Naive thymus-derived CD8-positive, alpha-beta T cell (primary cell): ENCODE results near the gene AVP. TPM values are rescaled to one million over a fixed set of nuclear protein-coding genes. Genes with fewer than 3 reads are reported as not detected.
"Not testable (repeated sequence)": the region's sequence is repeated elsewhere in the genome, so short reads cannot be mapped to it uniquely, and the experiment has no call there.

ENCODE experiments used
- ATAC-seq, 2 donors: fragments of 150-1000 bp; cut with Tn5 transposase in 1 of 2; sonication (Bioruptor Pico), chemical (Tn5 transposase) in 1 of 2; 1 replicate in 1 of 2; 2 replicates in 1 of 2; pipeline ENCODE4 v1.10.0; 2021; ENCODE audit warnings: mild to moderate bottlenecking in 2 of 2, moderate library complexity in 2 of 2
- POLR2A ChIA-PET: fragments of 350-600 bp; sonication (Branson Sonifier 250); formaldehyde crosslinking; loops from one replicate; lab custom pipeline; 2021; ENCODE audit warnings: antibody characterized with exemption; lab: Charles Lee
- DNase-seq, 10 donors: peaks; one replicate each; pipeline versions ENCODE4 v3.0.0 to v3.0.0-alpha.2; 2020 to 2022
- H3K27ac Mint-ChIP-seq, 10 donors: one replicate each; pipeline ENCODE4 v1.8.0; 2020 to 2022; ENCODE audit warnings: mild to moderate bottlenecking in 10 of 10, mixed read lengths in 10 of 10, moderate library complexity in 4 of 10, inconsistent platforms in 1 of 10
- H3K27me3 Mint-ChIP-seq, 5 donors: one replicate each; pipeline ENCODE4 v1.8.0; 2021 to 2022; ENCODE audit warnings: mixed read lengths in 5 of 5
- H3K36me3 Mint-ChIP-seq, 3 donors: one replicate each; pipeline ENCODE4 v1.8.0; 2020 to 2022; ENCODE audit warnings: mixed read lengths in 3 of 3, mild to moderate bottlenecking in 2 of 3, inconsistent platforms in 1 of 3
- H3K4me1 Mint-ChIP-seq, 4 donors: one replicate each; pipeline ENCODE4 v1.8.0; 2021 to 2022; ENCODE audit warnings: mixed read lengths in 4 of 4
- H3K4me3 Mint-ChIP-seq, 10 donors: one replicate each; pipeline ENCODE4 v1.8.0; 2020 to 2022; ENCODE audit warnings: mild to moderate bottlenecking in 10 of 10, mixed read lengths in 10 of 10, moderate library complexity in 6 of 10, inconsistent platforms in 1 of 10
- H3K9me3 Mint-ChIP-seq, 9 donors: one replicate each; pipeline ENCODE4 v1.8.0; 2020 to 2022; ENCODE audit warnings: mixed read lengths in 9 of 9, mild to moderate bottlenecking in 3 of 9, inconsistent platforms in 1 of 9, moderate library complexity in 1 of 9
- polyA plus RNA-seq, 3 donors: library from polyadenylated mRNA; unstranded; fragments of 300-500 nt; fragmentation: Illumina TruSeq; gene quantifications; one replicate each; pipeline ENCODE4 v1.2.3, GENCODE V29; 2021
- total RNA-seq, 8 experiments: library from RNA in 2 of 8; stranded (reverse) in 2 of 8; gene quantifications; one replicate each; pipeline ENCODE4 v1.2.3 and lab custom pipeline; 2021 to 2026

AVP gene
- total and polyA plus RNA-seq, 5 experiments from 2014 or later, result not detected

DNA sequence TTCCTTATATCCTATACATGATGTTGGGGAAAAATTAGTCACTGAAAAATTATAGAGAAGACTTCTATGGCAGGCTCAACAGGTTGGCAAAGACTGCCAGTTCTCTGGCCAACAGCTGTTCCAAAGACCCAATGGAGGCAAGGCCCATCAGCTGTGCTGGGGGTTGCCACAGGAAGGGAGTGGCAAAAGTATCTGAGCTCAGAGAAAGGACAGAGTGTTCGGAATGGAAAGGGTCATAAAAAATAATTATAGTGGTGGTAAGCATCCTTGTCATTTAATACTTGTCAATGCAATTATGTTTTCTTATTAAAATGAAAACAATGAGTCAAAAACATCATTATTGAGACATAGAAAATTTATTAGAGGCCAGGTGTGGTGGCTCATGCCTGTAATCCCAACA, 39.0 kb upstream of the AVP start:
- Mint-ChIP-seq H3K4me1 (peaks cover 22 to 54% (median 37%) of the 10 kb centered on the region in 4 donors), H3K27me3 (no peaks in the 10 kb centered on the region), H3K36me3 (peaks cover 4 to 16% (median 11%) of the 10 kb centered on the region in 3 donors), H3K4me3 (peak overlapping the region in 5 of 10 donors; percentile 4 to 88 (median 44)), H3K9me3 (peaks cover 0 to 5% (median 2%) of the 10 kb centered on the region in 9 donors), H3K27ac (peak overlapping the region; percentile 93 to 100 (median 99))
- POLR2A ChIA-PET, result interaction anchor here (1.5 to 4.3 kb wide), 4 partner anchors 22 to 52 kb away, joined by 5 to 25 read pairs (median 5); partner anchors contain the start of gene OXT
- no peak for DNase-seq
- no peak for ATAC-seq

DNA sequence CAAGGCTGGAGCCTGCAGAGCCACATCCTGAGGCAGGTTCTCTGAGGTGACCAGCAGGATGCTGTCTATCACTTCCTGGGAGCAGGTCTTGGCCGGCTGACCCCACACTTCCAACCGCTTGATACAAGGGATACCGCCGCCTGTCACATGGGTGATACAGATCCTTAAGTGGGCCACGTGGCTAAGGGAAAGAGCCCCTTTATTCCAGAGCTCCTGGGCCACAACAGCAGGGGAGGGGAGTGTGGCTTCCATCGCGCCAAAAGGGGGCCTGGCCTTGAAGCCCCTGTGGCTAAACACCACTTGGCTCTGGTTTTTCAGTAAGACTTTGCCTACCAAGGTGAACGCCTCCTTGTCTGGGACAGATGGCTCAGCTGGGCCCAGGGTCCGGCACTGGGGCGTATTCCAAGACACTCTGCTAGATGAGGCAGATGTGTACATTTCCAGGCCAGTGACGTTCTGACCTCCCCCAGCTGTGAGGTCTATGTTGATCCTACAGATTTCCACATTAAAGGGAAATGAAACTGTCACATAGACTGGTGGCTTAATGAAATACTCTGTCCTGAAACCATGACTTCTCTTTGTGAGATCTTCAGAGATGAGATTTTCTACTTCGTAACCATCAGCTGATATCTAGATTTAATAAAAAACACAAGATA, 37.6 kb upstream of the AVP start:
- Mint-ChIP-seq H3K4me3 (peak overlapping the region; percentile 60 to 89 (median 86)), H3K27ac (peak overlapping the region; percentile 97 to 100 (median 99)), H3K36me3 (peaks cover 4 to 16% (median 11%) of the 10 kb centered on the region in 3 donors), H3K9me3 (peaks cover 0 to 5% (median 2%) of the 10 kb centered on the region in 9 donors), H3K4me1 (peaks cover 22 to 58% (median 39%) of the 10 kb centered on the region in 4 donors), H3K27me3 (no peaks in the 10 kb centered on the region)
- POLR2A ChIA-PET, result interaction anchor here (0.8 to 4.3 kb wide), 9 partner anchors 21 to 470 kb away, joined by 3 to 38 read pairs (median 5); partner anchors contain the start of genes FASTKD5, NOP56 and UBOX5
- ATAC-seq, result no peak
- no peak for DNase-seq

DNA sequence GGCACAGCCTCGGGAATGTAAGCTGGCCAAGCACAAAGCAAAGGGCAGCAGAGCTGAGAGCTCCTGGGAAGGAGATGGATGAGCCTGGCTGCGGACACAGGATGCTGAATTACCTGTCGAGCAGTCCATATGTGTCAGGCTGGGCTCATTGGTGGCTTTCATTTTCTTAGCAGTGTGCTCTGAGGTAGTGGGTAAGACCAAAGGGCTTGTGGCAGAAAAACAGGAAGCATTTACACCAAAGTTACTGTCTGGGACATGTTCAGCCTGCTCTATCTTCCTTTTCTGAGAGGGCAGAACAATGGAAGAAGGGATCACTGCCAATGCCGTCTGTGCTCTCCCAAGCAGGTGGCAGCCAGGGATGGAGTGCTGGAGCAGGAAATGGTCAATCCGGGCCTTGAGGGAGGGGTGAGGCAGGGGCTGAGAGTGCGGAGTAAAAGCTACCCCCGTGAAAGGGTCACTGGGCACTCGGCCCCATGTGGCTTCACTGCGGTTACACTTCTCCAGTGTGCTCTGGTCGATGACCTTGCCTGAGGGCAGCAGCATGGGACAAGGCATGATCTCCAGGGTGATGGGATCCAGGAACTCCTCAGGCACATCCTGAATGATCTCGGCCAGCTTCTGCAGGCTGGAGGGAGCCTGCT, 36.9 kb upstream of the AVP start:
- Mint-ChIP-seq H3K36me3 (peaks cover 4 to 16% (median 11%) of the 10 kb centered on the region in 3 donors), H3K27me3 (no peaks in the 10 kb centered on the region), H3K4me3 (peak overlapping the region; percentile 60 to 89 (median 86)), H3K9me3 (peaks cover 0 to 5% (median 2%) of the 10 kb centered on the region in 9 donors), H3K27ac (peak overlapping the region; percentile 97 to 100 (median 99)), H3K4me1 (peaks cover 22 to 60% (median 39%) of the 10 kb centered on the region in 4 donors)
- peak in 8 of 10 donors; percentile 20 to 73 (median 54) for DNase-seq
- POLR2A ChIA-PET, result interaction anchor here (0.6 to 4.3 kb wide), 12 partner anchors 8 to 102 kb away, joined by 3 to 38 read pairs (median 4); partner anchors contain the start of genes FASTKD5 and UBOX5
- ATAC-seq, result peak; percentile 88 to 91

DNA sequence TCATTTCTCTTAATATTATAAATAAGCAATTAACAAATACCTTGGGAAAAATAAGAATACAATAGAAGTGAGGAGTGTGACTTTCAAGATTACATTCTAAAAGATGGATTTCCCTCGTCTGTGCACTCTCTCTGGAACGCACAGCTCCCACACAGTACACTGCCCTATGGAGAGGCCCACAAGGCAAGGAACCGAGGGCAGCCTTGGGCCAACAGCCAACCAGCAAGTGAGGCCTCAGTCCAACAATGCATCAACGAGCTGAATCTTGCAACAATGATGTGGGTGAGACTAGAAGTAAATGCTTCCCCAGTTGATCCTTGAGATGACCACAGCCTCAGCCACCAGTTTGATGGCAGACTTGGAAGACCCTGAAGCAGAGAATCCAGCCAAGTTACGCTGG, 34.5 kb upstream of the AVP start:
- Mint-ChIP-seq H3K27me3 (no peaks in the 10 kb centered on the region), H3K9me3 (peaks cover 0 to 5% (median 2%) of the 10 kb centered on the region in 9 donors), H3K36me3 (peaks cover 4 to 18% (median 16%) of the 10 kb centered on the region in 3 donors), H3K4me3 (peak overlapping the region in 1 of 10 donors; percentile 29), H3K4me1 (peaks cover 26 to 70% (median 44%) of the 10 kb centered on the region in 4 donors), H3K27ac (peak overlapping the region; percentile 57 to 100 (median 82))
- DNase-seq, result no peak
- POLR2A ChIA-PET, result interaction anchor here (0.6 to 3.9 kb wide), 4 partner anchors 25 to 104 kb away, joined by 3 to 38 read pairs (median 6); no protein-coding TSS in a partner anchor
- ATAC-seq, result no peak

DNA sequence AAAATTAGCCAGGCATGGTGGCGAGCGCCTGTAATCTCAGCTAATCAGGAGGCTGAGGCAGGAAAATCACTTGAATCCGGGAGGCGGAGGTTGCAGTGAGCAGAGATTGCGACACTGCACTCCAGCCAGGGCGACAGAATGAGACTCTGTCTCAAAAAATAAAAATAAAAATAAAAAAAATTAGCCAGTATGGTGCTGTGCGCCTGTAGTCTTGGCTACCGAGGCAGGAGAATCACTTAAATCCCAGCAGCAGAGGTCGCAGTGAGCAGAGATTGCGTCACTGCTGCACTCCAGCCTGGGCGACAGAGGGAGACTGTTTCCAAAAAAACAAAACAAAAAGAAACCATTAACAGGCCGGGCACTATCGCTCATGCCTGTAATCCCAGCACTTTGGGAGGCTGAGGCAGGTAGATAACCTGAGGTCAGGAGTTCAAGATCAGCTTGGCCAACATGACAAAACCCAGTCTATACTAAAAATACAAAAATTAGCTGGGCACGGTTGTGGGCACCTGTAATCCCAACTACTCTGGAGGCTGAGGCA, 33.4 kb upstream of the AVP start:
- H3K27ac Mint-ChIP-seq, result peak overlapping the region; percentile 83 to 97 (median 92)
- ATAC-seq, result peak; percentile 30 to 58
- H3K9me3 Mint-ChIP-seq, H3K27me3 Mint-ChIP-seq: not testable (repeated sequence)
- POLR2A ChIA-PET, result interaction anchor here (0.7 to 3.2 kb wide), 5 partner anchors 25 to 69 kb away, joined by 3 to 20 read pairs (median 3); no protein-coding TSS in a partner anchor
- DNase-seq, result peak in 9 of 10 donors; percentile 35 to 71 (median 58)
- H3K4me1 Mint-ChIP-seq, result peaks cover 22 to 64% (median 35%) of the 10 kb centered on the region in 4 donors
- H3K4me3 Mint-ChIP-seq, result peak overlapping the region in 9 of 10 donors; percentile 14 to 52 (median 41)
- H3K36me3 Mint-ChIP-seq, result peaks cover 0 to 28% (median 18%) of the 10 kb centered on the region in 3 donors

DNA sequence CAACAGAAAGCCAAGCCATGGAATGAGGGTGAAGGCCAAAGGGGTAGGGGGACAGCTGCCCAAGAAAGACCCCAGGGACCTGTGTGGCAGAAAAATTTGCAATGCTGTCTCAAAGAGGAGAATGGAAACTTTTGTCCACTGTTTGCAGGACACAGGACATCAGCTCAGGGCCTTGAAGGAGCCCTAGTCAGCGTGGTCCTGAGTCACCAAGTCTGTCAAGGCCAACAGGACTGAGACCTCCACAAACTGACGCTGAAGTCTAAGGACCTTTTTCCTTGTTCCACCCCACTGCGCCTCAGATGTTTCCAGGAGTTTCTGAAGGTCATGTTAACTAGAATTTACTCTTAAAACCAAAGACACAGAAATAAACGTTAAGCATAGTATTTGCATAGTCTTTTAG, 31.8 kb upstream of the AVP start:
- no peak for DNase-seq
- peaks cover 14 to 48% (median 22%) of the 10 kb centered on the region in 4 donors for H3K4me1 Mint-ChIP-seq
- ATAC-seq, result no peak
- peaks cover 0 to 30% (median 11%) of the 10 kb centered on the region in 3 donors for H3K36me3 Mint-ChIP-seq
- peaks cover 0 to under 1% (median 0%) of the 10 kb centered on the region in 9 donors for H3K9me3 Mint-ChIP-seq
- no peak overlapping the region for H3K4me3 Mint-ChIP-seq
- H3K27me3 Mint-ChIP-seq, result no peaks in the 10 kb centered on the region
- POLR2A ChIA-PET, result interaction anchor here (1.0 to 3.2 kb wide), 2 partner anchors 23 to 56 kb away, joined by 3 to 20 read pairs; no protein-coding TSS in a partner anchor
- peak overlapping the region in 7 of 10 donors; percentile 8 to 93 (median 63) for H3K27ac Mint-ChIP-seq

DNA sequence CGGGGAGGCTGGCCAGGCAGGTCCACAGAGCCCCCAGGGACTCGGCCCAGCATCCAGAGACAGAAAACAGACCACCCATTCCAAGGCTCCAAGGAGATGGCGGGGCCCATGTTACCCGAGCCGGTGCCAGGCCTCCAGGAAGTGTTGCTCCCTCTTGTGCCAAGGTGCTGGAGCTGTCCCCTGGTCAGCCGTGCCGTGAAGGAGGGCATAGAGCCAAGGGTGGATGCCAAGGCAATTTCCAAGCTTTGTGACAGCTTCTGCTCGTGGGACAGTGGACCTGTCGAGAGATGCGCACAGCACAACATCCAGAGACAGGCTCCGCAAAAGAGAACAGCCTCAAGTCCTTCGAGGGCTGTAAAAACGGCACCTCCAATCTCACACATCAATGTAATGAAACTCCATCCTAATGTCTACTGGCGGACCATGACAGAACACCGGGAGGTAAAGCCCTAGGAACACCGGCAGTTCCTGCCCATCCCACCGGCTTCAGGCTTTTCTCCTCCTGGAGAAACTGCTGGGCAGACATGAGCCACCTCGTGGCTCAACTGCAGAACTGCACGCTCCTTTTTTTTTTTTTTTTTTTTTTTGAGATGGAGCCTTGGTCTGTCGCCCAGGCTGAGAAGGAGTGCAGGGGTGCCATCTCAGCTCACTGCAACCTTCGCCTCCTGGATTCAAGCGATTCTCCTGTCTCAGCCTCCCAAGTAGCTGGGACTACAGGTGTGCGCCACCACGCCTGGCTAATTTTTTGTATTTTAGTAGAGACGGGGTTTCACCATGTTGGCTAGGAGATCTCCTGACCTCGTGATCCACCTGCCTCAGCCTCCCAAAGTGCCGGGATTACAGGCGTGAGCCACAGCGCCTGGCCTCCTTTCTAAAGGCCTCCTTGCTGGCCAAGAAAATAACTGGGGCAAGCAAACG, 30.9 kb upstream of the AVP start:
- Mint-ChIP-seq H3K9me3 (no peaks in the 10 kb centered on the region), H3K4me3 (peak overlapping the region in 1 of 10 donors; percentile 2), H3K27ac (peak overlapping the region in 7 of 10 donors; percentile 52 to 93 (median 71)), H3K36me3 (peaks cover 0 to 32% (median 11%) of the 10 kb centered on the region in 3 donors), H3K27me3 (no peaks in the 10 kb centered on the region), H3K4me1 (peaks cover 12 to 40% (median 16%) of the 10 kb centered on the region in 4 donors)
- POLR2A ChIA-PET, result interaction anchor here (0.7 to 3.2 kb wide), 7 partner anchors 22 to 314 kb away, joined by 3 to 20 read pairs (median 4); no protein-coding TSS in a partner anchor
- peak in 6 of 10 donors; percentile 10 to 59 (median 40) for DNase-seq
- peak; percentile 47 to 68 for ATAC-seq

DNA sequence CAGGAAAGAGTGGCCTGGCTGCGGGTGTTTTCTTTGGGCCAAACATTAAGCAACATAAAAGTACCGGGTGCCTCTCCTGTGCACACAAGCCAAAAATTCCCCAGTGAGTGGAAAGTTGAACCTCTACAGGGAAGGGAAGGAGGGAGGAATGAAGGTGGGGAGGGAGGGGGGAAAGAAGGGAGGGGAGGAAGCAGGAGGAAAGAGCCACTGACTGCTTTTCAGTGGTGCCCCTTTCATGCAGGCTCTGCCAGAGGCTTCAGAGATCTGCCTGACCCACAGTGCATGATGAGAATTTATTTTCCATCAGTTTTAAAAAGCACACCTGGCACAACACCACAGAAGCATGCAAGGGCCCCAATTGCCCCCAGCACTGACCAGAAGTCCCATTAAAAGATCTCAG, 27.5 kb upstream of the AVP start:
- peaks cover 0 to 38% (median 8%) of the 10 kb centered on the region in 3 donors for H3K36me3 Mint-ChIP-seq
- H3K9me3 Mint-ChIP-seq, result no peaks in the 10 kb centered on the region
- ATAC-seq (no peak), DNase-seq (no peak)
- peak overlapping the region in 1 of 10 donors; percentile 63 for H3K27ac Mint-ChIP-seq
- peaks cover 6 to 20% (median 14%) of the 10 kb centered on the region in 4 donors for H3K4me1 Mint-ChIP-seq
- H3K27me3 Mint-ChIP-seq, result no peaks in the 10 kb centered on the region
- no peak overlapping the region for H3K4me3 Mint-ChIP-seq
- POLR2A ChIA-PET, result interaction anchor here (0.6 to 0.9 kb wide), 2 partner anchors 10 to 48 kb away, joined by 3 read pairs; no protein-coding TSS in a partner anchor

DNA sequence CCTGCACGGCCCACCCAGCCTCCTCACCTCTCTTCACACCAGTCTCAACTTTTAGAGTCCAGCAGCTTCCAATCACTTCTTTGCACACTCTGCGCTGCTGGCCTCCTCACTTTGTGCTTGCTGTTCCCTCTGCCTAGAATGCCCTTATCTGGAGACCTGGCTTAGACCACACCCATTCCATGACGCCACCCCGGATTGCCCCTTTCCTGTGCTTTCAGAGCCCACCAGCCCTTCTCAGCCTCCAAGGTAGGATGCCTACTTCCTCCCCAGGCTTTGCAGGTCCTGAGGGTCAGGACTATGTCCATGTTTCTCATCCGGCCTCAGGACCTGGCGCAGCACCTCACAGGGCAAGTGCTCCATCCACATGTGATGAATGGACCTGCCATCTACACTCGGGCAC, 27.0 kb upstream of the AVP start:
- Mint-ChIP-seq H3K27me3 (no peaks in the 10 kb centered on the region), H3K36me3 (peaks cover 0 to 39% (median 8%) of the 10 kb centered on the region in 3 donors), H3K4me1 (peaks cover 7 to 22% (median 16%) of the 10 kb centered on the region in 4 donors), H3K9me3 (no peaks in the 10 kb centered on the region), H3K27ac (peak overlapping the region in 3 of 10 donors; percentile 57 to 76 (median 63)), H3K4me3 (no peak overlapping the region)
- DNase-seq (no peak), ATAC-seq (no peak)
- POLR2A ChIA-PET, result interaction anchor here (5.3 kb wide), 1 partner anchor 17 kb away, joined by 33 read pairs; no protein-coding TSS in a partner anchor

DNA sequence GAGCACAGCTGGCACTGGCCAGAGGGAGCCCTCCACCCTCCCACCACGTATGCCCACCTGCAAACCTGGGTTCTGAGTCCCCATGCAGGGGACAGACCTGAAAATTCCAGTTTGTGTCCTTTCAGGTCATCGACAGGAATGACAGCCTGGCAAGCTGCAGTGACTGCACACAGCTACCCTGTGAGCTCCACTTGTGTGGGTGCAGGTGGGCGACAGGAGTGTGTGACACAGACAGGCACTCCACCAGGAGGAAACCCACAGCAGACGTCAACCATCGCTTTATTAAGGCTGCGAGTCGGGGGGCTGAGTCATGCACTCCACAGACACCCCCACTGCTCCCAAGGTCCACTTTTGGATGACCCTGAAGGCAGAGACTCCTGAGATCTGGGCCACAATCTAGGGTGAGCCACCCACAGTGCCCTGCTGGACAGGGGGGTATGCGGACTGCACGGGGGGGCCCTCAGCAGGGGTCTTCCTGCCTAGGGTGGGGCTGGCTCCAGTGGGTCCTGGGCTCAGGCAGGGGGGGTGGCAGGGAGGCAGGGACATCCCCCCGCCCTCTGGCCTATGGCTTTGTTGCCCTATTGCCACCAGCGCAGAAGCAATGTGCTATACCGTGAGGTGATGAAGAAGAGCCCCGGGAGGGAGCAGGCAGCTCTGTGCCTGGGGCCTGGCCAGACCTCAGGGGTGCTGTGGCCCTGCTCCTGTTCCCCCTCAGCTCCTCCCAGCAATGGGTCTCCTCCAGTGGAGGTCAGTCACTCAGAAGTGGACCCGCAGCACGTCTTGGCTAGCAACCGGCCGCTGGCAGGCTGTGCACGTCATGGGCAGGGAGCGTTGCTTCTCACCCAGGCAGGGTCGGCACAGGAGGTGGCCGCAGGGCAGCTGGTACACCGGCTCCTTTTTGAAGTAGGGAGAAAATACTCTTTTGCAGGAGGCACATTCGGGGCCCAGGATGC, 25.1 kb upstream of the AVP start:
- POLR2A ChIA-PET, result interaction anchor here (0.6 to 5.3 kb wide), 3 partner anchors 9 to 46 kb away, joined by 3 to 33 read pairs (median 7); no protein-coding TSS in a partner anchor
- H3K4me1 Mint-ChIP-seq, result peaks cover 2 to 16% (median 7%) of the 10 kb centered on the region in 4 donors
- no peak for ATAC-seq
- no peak for DNase-seq
- no peaks in the 10 kb centered on the region for H3K9me3 Mint-ChIP-seq
- peaks cover 0 to 37% (median 6%) of the 10 kb centered on the region in 3 donors for H3K36me3 Mint-ChIP-seq
- H3K27ac Mint-ChIP-seq, result no peak overlapping the region
- H3K4me3 Mint-ChIP-seq, result no peak overlapping the region
- no peaks in the 10 kb centered on the region for H3K27me3 Mint-ChIP-seq
